ENCODE data around the gene SLCO3A1.

Gene SLCO3A1

GRCh38 chr15:92149465-92149864, 296.0 kb downstream of the SLCO3A1 start:
- Mint-ChIP-seq H3K9me3 (no peaks in the 10 kb centered on the region), H3K27ac (no peak overlapping the region), H3K36me3 (peaks cover 29% of the 10 kb centered on the region), H3K27me3 (no peaks in the 10 kb centered on the region), H3K4me1 (no peaks in the 10 kb centered on the region), H3K4me3 (no peak overlapping the region)
- DNase-seq: no peak
- CTCF ChIA-PET: no interaction called here

- Mint-ChIP-seq H3K9me3 (no peaks in the 10 kb centered on the region), H3K27ac (no peak overlapping the region), H3K4me1 (no peaks in the 10 kb centered on the region), H3K36me3 (peaks cover 35% of the 10 kb centered on the region), H3K27me3 (no peaks in the 10 kb centered on the region), H3K4me3 (no peak overlapping the region)
- no peak for DNase-seq
- CTCF ChIA-PET: no interaction called here
Measured at GRCh38 chr15:92151168-92151567, 297.7 kb downstream of the SLCO3A1 start.

GRCh38 chr15:92151741-92152140, 298.2 kb downstream of the SLCO3A1 start:
- Mint-ChIP-seq H3K4me3 (no peak overlapping the region), H3K27me3 (no peaks in the 10 kb centered on the region), H3K9me3 (no peaks in the 10 kb centered on the region), H3K36me3 (peaks cover 35% of the 10 kb centered on the region), H3K4me1 (no peaks in the 10 kb centered on the region), H3K27ac (no peak overlapping the region)
- CTCF ChIA-PET: no interaction called here
- no peak for DNase-seq

GRCh38 chr15:92152983-92153382, 299.5 kb downstream of the SLCO3A1 start:
- H3K9me3 Mint-ChIP-seq: no peaks in the 10 kb centered on the region
- CTCF ChIA-PET: no interaction called here
- no peaks in the 10 kb centered on the region for H3K27me3 Mint-ChIP-seq
- H3K4me3 Mint-ChIP-seq: no peak overlapping the region
- no peak overlapping the region for H3K27ac Mint-ChIP-seq
- peaks cover 41% of the 10 kb centered on the region for H3K36me3 Mint-ChIP-seq
- DNase-seq: no peak
- peaks cover 2% of the 10 kb centered on the region for H3K4me1 Mint-ChIP-seq

GRCh38 chr15:92153620-92154019, 300.1 kb downstream of the SLCO3A1 start:
- no peak overlapping the region for H3K4me3 Mint-ChIP-seq
- no peak overlapping the region for H3K27ac Mint-ChIP-seq
- peaks cover 41% of the 10 kb centered on the region for H3K36me3 Mint-ChIP-seq
- DNase-seq: no peak
- no peaks in the 10 kb centered on the region for H3K9me3 Mint-ChIP-seq
- H3K27me3 Mint-ChIP-seq: no peaks in the 10 kb centered on the region
- CTCF ChIA-PET: no interaction called here
- peaks cover 7% of the 10 kb centered on the region for H3K4me1 Mint-ChIP-seq

- Mint-ChIP-seq H3K27me3 (no peaks in the 10 kb centered on the region), H3K27ac (no peak overlapping the region), H3K36me3 (peaks cover 38% of the 10 kb centered on the region), H3K4me3 (no peak overlapping the region), H3K4me1 (peaks cover 10% of the 10 kb centered on the region), H3K9me3 (no peaks in the 10 kb centered on the region)
- no peak for DNase-seq
- CTCF ChIA-PET: no interaction called here
Measured at GRCh38 chr15:92155934-92156333, 302.4 kb downstream of the SLCO3A1 start.

GRCh38 chr15:92157666-92158298, 304.3 kb downstream of the SLCO3A1 start:
- Mint-ChIP-seq H3K4me3 (no peak overlapping the region), H3K36me3 (peaks cover 33% of the 10 kb centered on the region)
- CTCF ChIA-PET: no interaction called here

GRCh38 chr15:92158426-92158825, 304.9 kb downstream of the SLCO3A1 start:
- no peak overlapping the region for H3K27ac Mint-ChIP-seq
- no peaks in the 10 kb centered on the region for H3K27me3 Mint-ChIP-seq
- H3K4me1 Mint-ChIP-seq: peaks cover 16% of the 10 kb centered on the region
- peaks cover 29% of the 10 kb centered on the region for H3K36me3 Mint-ChIP-seq
- H3K4me3 Mint-ChIP-seq: no peak overlapping the region
- DNase-seq: peak; percentile 36
- no peaks in the 10 kb centered on the region for H3K9me3 Mint-ChIP-seq
- CTCF ChIA-PET: no interaction called here

More at GRCh38 chr15:92157666-92158298, 304.3 kb downstream of the SLCO3A1 start:
- Mint-ChIP-seq H3K9me3 (no peaks in the 10 kb centered on the region), H3K27ac (no peak overlapping the region), H3K4me1 (peaks cover 16% of the 10 kb centered on the region), H3K27me3 (no peaks in the 10 kb centered on the region)
- no peak for DNase-seq

GRCh38 chr15:92159481-92159880, 306.0 kb downstream of the SLCO3A1 start:
- CTCF ChIA-PET: no interaction called here
- no peaks in the 10 kb centered on the region for H3K9me3 Mint-ChIP-seq
- H3K27ac Mint-ChIP-seq: no peak overlapping the region
- H3K36me3 Mint-ChIP-seq: peaks cover 26% of the 10 kb centered on the region
- H3K27me3 Mint-ChIP-seq: no peaks in the 10 kb centered on the region
- H3K4me1 Mint-ChIP-seq: peaks cover 22% of the 10 kb centered on the region
- no peak for DNase-seq
- H3K4me3 Mint-ChIP-seq: no peak overlapping the region

- Mint-ChIP-seq H3K27ac (no peak overlapping the region), H3K36me3 (peaks cover 27% of the 10 kb centered on the region), H3K4me3 (no peak overlapping the region), H3K9me3 (no peaks in the 10 kb centered on the region), H3K4me1 (peaks cover 23% of the 10 kb centered on the region), H3K27me3 (no peaks in the 10 kb centered on the region)
- DNase-seq: no peak
- CTCF ChIA-PET: no interaction called here
Measured at GRCh38 chr15:92159906-92160841, 306.7 kb downstream of the SLCO3A1 start.

GRCh38 chr15:92161039-92161670, 307.6 kb downstream of the SLCO3A1 start:
- CTCF ChIA-PET: interaction anchor here (0.7 kb wide), 1 partner anchor 1843 kb away, joined by 3 read pairs; no protein-coding TSS in a partner anchor
- H3K4me1 Mint-ChIP-seq: peaks cover 23% of the 10 kb centered on the region
- no peaks in the 10 kb centered on the region for H3K9me3 Mint-ChIP-seq
- peak overlapping the region; percentile 72 for H3K27ac Mint-ChIP-seq
- H3K36me3 Mint-ChIP-seq: peaks cover 29% of the 10 kb centered on the region
- H3K4me3 Mint-ChIP-seq: no peak overlapping the region
- DNase-seq: no peak
- no peaks in the 10 kb centered on the region for H3K27me3 Mint-ChIP-seq

GRCh38 chr15:92162657-92163056, 309.1 kb downstream of the SLCO3A1 start:
- Mint-ChIP-seq H3K27ac (no peak overlapping the region), H3K36me3 (peaks cover 27% of the 10 kb centered on the region), H3K9me3 (no peaks in the 10 kb centered on the region), H3K4me3 (no peak overlapping the region), H3K27me3 (no peaks in the 10 kb centered on the region), H3K4me1 (peaks cover 23% of the 10 kb centered on the region)
- CTCF ChIA-PET: no interaction called here
- no peak for DNase-seq

GRCh38 chr15:92163641-92164040, 310.1 kb downstream of the SLCO3A1 start:
- H3K4me1 Mint-ChIP-seq: peaks cover 16% of the 10 kb centered on the region
- no peak overlapping the region for H3K27ac Mint-ChIP-seq
- H3K9me3 Mint-ChIP-seq: no peaks in the 10 kb centered on the region
- CTCF ChIA-PET: no interaction called here
- no peak overlapping the region for H3K4me3 Mint-ChIP-seq
- no peaks in the 10 kb centered on the region for H3K27me3 Mint-ChIP-seq
- H3K36me3 Mint-ChIP-seq: peaks cover 29% of the 10 kb centered on the region
- DNase-seq: no peak

GRCh38 chr15:92164327-92165000, 311.0 kb downstream of the SLCO3A1 start:
- Mint-ChIP-seq H3K4me1 (peaks cover 14% of the 10 kb centered on the region), H3K27me3 (no peaks in the 10 kb centered on the region), H3K27ac (no peak overlapping the region), H3K9me3 (no peaks in the 10 kb centered on the region), H3K36me3 (peaks cover 29% of the 10 kb centered on the region), H3K4me3 (no peak overlapping the region)
- DNase-seq: no peak
- CTCF ChIA-PET: interaction anchor here (0.6 kb wide), 1 partner anchor 77 kb away, joined by 6 read pairs; no protein-coding TSS in a partner anchor
